ENCODE data around the gene IRX1. TPM values are rescaled to one million over a fixed set of nuclear protein-coding genes. Genes with fewer than 3 reads are reported as not detected.

IRX1 gene
- total RNA-seq, result 26.1 and 30.5 TPM in 2 replicates

DNA sequence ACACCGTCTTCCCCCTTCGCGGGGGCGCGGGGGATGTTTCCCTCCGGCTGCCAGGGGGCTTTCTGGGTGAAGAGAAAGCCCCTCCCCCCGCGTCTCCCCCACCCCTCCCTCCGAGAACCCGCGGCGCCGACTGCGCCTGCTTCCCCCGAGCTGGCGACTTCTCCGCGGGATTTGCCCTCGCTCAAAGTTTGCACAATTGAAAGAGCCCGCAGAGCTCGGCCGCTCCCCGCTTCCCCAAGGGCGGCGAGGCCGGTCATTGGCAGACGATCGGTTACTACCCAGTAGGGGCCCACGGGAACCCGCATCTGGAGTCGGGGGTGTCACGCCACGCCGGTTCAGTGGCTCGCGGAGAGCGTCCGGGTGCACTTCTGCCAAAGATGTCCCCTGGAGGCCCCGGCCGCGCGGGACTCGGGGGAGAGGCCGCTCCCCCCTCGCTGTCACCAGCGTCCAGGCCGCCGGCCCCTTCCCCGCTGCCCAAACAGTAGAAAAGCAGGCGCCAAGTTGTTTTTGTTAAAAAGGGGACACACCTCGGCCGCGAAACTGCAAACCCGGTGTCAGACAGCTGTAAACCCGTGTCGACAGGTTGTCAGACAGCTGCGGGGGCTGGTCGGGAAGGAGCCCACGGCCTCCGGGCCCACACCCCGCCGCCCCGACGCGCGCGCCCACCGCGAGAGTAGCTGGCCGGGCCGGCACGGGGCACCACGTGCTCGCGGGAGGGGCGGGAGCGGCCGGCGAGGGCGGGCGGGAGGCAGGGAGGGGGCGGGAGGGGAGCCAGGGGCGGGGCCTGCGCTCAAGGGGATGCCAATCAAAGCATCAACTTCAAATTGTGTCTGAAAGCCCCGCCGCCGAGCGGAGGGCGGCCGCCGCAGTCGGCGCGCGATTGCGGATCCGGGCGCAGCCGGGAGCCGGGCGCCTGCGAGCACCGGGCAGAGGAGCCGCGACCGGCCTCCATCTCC lies at the start of gene IRX1:
Gene IRX1, plus strand, starts transcription at position 827 of the 956 bp plus-strand sequence. CDS start 274 bp downstream, outside the sequence.

